Fibroblast of gingiva (primary cell): ENCODE data around the gene LIMD2.

Experiments
- DNase-seq: peaks from one replicate; pipeline ENCODE4 v3.0.0-alpha.2; 2011; ENCODE audit warnings: low read depth

Gene LIMD2

DNA sequence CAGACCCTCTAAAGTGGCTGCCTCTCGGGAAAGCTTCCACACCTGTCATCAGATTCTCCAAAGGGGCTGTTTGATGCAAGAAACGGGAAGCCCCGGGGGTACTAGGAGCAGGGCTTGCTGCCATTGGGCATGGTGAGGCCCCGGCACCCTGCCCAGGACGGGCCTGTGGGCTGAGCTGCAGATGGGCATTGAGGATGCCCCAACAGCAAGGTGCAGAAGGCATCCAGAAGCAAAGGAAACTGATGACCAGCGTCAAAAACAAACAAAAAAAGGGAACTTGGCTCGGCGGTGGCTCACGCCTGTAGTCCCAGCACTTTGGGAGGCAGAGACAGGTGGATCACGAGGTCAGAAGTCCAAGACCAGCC is 1.5 kb upstream of the LIMD2 start:
- no peak for DNase-seq

DNA sequence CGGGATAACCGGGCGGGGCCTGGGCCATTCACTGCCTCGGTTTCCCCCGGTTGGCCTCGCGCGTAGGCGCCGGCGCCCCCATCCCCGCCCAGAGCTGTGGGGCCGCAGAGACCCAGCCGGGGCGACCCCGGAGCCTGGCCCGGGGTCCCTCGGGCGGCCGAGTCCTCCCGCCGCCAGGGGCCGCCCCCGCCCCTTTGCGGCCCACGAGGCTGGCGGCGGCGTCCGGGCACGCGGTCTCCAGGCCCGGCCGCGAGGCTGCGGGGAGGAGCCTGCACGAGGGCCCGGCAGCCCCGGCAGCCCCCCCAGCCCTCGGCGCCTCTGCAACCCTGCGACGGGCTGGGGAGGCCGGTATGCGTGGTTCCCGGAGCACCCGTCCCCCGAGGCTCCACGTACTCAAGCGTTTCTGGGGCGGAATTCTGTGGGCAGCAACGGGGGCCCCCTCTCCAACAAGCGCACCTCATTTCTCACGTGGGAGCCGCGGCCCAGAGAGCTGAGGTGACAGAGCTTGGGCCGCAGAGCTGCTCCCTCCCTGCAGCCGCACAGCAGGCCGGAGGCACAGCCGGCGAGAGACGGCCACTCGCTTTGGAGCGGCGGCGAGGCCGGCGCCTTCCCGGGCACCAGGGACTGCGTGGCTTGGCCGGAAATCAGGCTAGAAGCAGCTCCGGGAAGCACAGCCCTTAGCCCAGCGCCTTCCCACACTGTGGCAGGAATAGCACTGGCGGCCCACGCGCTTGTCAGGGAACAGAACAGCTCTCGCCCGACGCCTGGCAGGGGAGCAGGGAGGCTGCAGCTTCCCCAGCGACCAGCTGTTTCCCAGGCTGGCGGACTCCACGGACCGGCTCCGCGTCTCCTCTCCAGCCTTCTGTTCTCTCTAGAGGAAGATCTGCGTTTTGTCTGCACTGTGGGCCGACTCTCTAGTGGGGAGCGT is 867 bp upstream of the LIMD2 start:
- DNase-seq: peak; percentile 29

DNA sequence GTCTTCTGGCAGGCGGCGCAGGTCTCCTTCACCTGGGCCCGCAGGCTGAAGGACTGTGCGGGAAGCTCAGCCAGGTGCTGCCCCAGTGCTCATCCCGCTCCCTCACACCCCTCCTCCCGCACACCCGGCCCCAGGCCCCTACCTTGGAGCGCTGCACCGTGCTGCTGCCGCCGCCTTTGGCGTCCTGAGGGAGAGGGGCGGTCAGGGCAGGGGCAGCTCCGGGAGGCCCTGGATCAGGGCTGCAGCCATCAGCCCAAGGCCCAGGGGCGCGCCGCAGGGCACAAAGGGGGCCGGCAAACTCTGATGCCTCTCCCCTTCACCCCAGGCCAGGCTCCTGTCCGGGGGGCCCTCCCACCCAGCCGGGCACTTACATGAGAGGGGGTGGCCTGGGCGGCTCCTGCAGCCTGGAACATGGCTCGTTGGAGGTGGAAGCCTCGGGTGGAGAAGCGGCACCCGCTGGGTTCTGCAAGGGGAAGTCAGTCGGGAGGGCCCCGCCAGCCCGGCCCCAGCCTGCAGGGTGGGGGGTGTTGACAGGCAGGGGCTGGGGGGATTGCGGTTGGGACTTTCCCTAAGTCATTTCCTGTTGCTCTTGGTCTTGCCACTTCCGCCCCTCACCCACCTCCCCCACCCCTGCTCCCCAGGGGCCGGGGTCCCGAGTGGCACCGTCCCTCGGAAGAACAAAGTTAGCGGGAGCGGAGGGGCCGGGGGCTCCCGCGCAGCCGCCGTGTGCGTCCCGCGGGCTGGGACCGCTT is 863 bp downstream of the LIMD2 start:
- no peak for DNase-seq

DNA sequence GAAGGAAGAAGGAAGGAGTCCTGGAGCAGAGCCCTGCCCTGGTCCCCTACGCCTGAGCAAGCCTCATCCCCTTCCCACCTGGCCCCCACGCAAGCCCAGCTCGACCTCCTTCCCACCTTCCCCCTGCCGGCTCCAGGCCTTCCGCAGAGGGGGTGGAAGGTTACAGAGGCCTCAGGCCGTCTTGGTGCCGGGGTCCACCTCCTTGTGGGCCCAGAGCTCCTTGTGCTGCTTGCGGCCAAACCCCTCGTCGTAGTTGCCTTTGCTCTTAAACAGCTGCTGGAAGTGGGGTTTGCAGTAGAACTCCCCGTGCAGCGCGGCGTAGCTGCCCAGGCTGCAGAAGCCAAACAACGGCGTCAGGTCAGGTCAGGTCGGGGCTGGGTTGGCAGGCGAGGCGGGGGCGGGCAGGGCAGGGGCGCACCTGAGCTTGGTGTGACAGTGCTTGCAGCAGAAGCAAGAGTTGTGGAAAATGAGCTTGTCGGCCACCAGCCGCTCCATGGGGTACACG is 1.5 kb downstream of the LIMD2 start:
- DNase-seq: no peak

DNA sequence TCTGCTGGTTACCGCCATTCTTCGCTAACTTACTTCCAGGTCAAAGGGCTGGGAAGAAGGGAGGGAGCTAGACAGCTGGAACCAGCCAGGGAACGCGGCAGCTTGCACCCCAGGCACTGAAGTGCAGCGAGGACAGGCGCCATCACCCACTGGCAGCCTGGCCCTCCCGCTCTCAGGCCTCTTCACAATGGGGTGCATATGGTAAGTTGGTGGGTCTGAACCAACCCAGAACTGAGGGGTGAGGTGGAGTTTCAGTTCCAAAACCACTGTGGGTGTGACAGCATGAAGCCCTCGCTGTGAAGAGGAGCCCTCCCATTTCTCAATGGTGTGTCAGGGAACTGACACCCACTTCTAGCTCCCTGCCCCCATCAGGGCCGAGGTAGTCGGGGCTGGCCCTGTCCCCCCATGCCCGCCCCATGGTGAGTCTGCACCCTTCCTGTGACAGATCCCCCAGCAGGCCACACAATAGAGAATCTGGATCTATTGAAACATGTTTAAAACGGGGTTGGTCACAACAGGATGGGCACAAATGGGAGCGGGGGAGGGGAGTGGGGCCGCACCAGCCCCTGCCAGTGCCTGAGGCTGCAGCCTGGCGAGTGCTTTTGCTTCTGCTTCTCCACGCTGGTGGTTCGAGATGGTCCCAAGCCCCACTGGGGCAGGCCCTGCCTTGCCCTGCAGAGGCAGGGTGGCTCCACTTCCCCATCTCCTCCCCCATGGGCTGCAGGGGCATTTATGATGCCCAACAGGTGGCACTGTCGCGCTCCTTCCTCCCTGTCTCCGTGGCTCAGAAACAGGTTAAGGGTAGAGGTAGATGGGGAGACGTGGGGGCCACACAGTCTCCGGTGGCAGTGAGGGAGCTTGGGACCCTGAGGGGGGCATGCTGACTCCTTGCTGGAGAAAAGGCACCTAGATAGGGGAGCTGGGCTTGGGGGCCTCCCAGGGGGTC is 2.3 kb downstream of the LIMD2 start:
- no peak for DNase-seq

DNA sequence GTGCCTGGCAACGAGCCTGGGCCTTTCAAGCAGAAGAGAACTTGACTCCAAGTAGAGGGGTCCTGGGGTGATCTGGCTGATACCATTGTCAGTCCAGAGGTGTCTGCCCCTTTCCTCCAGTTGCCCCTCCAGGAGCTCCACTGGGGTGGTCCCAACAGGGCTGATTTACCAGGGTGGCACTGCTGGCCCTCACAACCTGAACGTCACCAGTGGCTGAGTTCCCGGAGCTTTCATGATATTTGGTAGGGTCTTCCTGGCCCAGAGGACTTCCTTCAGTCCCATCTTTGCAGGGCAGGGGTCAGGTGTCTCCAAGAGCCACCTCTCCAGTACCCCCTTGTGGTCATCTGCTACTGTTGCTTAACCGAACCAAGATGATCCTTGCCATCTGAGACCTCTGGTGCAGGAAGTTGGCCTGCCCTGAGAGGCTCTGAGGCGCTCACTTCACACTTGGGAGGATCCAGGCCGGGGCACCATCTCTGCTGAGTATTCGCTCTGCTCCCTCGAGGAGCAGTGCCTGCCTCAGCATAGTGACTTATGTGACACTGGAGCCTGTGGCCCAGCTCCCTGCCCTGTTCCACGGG is 3.5 kb downstream of the LIMD2 start:
- DNase-seq: peak; percentile 25

DNA sequence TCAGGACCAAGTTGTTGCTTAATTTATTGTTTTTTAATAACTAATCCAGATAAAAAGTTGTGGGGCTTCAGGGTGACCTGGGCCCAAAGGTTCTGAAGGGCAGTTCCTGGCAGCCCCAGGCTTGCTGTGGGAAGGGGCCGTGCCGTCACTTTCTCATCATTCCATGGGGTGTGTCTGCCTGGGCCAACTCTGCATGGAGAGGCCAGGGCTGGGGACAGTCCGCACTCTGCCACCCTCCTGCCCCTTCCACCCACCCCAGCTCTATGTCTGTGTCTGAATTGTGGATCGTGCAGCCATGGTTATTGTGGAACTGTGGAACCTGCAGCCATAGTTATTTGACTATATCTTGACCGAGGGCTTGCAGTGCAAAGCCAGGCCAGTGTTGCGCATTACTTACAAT is 4.0 kb downstream of the LIMD2 start:
- no peak for DNase-seq

DNA sequence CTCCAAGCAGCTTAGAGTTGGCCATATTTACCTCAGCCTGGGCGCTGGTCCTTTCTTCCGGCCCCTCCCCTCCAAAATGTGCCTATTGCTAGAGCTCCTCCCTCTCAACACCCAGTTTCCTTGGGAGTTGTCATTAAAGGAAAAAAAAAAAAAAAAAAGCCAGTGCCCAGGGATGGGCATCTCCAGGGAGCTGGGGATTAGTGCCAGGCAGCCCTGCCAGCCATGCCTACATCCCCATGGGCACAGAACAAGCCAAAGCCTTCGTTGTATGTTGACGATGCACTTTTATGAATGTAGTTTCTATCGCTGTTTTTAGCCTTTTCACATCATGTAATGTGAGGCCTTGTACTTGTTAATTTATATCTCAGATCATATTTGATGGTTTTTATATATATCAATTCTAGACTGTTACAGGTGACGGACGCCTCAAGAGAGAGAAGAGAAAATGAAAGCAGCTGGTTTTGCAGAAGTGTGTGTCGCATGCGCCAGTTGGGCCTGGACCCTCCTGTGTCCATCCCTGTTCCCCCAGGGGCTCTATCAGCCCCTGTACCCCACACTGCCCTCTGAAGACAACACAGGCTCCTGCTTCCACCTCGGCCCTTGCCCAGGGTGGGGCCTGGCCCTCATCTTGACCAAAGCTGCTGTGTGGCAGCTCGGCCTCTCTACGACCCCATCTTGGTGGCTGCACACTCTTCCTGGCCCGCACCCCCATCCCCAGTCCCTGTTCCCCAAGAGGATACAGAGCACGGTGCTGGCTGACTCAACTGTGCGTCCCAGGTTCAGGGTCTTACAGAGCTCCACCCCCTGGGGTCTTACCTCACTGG is 4.8 kb downstream of the LIMD2 start:
- DNase-seq: no peak

DNA sequence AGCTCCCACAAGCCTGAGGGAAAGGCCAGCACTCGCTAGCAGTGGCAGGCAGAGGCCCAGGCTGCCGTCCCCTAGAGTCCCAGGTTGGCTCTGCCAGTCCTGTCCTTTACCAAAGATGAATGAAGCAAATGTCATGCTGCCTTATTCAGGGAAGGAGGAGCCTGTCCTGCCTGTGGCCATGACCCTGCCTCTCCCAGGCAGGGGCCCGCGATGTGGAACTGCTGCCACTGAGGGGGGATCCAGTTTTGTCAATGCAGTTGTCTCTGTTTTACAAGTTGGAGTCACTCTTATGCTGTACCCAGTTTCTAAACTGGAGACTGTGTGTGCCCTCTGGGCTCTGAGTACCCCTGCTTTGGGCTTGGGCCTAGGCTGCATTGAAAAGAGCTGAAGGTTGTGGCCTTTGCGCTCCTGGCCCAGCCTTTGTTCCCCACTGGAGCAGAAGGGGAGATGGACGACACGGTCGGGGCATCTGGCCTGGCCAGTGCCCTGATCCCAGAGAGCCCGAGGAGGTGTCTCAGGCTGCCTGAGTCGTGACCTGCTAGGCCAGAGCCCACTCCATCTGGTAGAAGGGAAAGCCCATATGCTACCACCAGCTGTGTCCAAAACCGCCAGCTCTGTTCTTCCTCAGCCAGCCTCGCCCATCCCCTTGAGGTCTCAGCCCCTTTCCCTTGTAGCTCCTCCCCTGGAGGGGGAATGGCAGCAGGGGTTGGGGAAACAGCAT is 5.5 kb downstream of the LIMD2 start:
- no peak for DNase-seq

DNA sequence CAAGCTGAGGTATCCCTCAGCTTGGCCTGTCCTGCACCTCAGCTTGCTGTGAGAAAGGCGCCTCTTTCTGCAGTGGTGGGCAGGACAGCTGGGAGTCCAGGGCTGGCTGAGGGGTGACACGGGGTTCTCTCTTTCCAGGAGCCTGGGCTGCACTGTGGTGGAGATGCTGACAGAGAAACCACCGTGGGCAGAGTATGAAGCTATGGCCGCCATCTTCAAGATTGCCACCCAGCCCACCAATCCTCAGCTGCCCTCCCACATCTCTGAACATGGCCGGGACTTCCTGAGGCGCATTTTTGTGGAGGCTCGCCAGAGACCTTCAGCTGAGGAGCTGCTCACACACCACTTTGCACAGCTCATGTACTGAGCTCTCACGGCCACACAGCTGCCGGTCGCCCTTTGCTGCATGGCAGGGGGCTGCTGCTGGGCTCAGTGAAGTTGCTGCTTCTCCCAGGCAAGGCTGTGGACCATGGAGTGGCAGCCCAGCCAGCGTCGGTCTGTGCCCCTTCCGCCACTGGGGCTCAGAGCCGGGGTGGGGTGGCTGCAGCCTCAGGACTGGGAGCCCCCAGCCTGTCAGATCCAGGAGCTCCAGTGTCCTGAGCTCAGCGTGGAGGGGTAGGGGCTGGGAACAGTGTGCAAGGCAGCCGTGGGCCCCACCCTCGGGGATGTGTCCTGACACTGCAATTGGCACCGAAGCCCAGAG is 6.4 kb downstream of the LIMD2 start:
- DNase-seq: no peak

DNA sequence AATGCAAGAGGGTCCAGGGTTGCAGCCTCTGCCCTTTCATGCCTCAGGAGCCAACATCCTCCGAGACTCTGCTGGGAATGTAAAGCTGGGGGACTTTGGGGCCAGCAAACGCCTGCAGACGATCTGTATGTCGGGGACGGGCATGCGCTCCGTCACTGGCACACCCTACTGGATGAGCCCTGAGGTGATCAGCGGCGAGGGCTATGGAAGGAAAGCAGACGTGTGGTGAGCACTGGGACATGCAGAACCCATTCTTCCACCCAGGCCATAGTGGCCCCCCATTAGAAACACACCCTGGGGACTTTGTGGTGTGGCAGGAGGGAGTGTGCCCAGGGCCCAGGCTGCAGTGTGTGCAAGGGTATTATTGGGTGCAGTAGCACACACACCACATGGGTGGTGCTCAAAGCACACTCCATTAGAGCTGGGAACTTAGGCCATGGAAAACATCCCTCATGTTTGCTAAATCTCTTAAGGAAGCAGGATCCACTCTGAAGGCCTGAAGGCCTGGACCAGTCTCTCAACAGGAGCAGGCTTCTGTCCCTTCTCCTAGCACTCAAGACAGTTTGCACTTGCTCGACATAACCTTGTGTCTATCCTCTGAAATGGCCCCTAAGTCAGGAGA is 7.6 kb downstream of the LIMD2 start:
- no peak for DNase-seq

DNA sequence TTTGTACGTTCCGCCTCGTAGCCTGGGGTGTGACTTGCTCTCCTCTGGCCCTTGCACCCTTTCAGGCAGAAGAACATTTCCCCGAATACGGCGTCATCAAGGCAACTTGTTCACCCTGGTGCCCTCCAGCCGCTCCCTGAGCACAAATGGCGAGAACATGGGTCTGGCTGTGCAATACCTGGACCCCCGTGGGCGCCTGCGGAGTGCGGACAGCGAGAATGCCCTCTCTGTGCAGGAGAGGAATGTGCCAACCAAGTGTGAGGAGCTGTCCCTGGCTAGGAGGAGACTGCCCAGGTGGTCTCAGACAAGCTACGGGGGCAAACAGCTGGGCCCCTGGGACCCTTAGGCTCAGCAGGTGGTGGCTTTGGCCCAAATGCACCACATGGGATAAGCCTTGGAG is 10.4 kb downstream of the LIMD2 start:
- no peak for DNase-seq

DNA sequence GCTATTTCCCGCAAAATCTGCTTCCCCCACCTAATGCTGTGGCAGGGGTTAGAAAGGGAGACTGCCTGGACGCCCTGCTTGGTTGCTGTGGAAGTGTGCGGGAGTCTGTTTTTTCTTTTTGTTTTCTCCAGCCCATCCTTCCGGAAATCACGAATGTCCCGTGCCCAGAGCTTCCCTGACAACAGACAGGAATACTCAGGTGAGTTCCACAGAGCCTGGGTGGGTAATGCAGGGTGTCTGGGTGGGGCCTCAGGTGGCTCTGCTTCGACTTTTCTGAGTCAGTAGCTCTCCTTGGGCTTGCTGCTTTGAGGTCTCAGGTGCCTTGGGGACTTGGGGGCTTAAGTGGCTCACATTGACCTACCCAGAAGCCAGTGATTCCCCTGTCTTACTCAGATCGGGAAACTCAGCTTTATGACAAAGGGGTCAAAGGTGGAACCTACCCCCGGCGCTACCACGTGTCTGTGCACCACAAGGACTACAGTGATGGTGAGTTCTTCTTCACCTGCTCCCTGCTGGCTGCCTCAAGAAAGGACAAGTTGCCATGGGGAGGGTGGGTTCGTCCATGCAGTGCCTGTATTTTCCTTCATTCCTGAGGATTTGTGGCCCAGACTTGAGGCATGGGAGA is 11.4 kb downstream of the LIMD2 start:
- DNase-seq: no peak

DNA sequence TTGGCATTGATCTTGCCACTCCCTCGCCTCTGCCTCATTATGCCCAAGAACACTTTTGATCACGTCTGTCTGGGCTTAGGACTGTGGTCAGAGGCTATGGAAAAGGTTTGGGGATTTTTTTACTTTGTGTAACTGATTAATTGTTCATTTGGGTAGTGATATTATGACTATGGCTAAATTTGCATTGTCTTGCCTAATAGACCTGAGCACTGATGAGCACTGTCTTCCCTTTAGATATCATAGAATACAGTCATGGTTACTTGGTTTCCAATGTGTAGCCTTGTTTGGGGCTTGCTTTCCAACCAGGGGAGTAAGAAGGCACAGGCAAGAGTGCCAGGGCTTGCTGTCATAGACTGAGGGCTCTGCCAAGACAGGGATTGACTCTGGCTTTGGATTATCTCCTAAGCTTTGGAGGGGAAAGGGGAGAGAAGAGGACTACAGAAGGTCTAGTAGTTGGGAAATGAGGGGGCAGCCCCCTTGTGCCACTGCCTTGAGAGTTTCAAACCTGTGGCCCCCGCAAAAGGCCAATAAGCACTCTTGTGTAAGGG is 13.7 kb downstream of the LIMD2 start:
- no peak for DNase-seq

DNA sequence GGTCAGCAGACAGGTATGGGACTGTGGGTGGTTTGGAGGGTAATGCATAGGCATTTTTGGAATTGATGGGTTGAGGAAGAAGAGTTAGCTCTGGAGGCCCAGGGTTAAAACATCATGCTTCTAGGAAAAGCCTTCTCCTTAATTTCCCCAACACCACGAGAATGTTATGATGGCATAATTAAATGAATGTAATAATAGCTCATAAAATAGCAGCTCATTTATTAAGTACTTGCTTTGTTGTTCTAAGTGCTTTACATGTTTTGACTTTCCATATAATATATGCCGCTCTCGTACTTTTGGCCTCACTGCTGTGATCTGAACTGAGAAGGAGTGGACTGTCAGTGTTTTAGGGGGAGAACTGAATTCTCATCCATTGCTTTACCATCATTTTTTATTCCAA is 14.3 kb downstream of the LIMD2 start:
- no peak for DNase-seq

DNA sequence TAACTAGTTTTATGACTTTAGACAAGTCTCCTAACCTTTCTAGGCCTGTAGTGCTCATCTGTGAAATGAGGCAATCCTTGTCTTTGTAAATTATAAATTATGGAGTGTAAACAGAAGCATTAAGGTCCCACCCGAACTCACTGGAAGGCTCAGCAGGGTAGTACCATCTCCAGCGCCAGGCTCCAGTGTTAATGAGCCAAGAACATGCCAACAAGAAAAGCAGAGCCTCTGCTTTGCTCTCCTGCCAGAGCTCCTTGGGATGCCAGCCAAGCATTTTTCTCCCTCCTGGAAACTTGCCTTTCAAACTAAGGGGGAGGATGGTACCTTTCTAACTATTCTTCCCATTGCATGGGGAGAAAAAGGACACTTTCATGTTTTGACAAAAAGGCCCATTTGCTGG is 14.9 kb downstream of the LIMD2 start:
- DNase-seq: peak; percentile 22

DNA sequence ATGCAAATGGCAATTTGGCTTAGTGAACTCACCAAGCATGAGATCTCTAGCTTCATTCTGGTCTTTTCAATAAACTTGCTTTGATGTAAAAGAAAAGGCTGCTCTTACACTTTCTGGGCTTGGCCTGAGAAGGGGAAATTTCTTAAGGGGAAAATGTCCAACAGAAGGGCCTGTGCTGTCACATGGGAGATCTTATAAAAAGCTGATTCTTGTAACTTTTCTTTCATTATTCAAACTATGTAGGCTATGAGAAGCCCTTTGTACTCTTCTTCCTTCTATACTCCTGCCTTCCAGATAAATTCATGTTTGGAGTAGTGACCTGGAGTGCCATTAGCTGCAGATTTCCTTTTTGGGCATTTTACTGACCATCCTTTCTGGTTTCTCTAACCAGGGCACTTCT is 16.9 kb downstream of the LIMD2 start:
- no peak for DNase-seq

DNA sequence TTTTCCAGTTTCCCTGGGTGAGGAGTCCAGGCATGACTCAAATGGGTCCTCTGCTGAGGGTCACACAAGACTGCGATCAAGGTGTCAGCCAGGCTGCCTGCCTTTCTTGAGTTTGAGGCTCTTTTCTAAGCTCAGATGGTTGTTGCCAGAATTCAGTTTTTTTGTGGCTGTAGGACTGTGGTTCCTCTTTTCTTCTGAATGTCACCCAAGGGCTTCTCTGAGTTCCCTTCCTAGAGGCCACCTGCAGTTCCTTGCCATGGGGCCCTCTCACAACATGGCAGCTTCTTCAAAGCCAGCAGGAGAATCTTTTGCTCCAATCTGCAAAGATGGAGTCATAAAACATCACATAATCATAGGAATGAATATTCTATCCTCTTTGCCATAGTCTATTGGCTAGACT is 17.5 kb downstream of the LIMD2 start:
- DNase-seq: no peak
